ENCODE data around the gene ABCF3.

The ABCF3 gene

DNA sequence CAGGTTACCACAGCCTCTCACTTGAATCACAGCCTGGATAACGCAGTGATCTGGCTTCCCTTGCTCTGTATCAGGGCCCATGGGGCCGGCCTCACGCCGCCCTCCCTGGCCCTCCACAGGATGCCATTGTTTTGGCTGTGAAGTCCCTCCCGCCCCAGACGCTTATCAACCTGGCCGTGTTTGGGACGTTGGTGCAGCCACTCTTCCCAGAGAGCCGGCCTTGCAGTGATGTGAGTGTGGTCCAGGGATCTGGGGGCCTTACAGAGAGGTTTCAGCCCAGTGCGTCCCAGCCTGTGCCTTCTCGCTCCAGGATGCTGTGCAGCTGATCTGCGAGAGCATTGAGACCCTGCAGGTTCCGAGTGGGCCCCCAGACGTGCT is 50.0 kb downstream of the ABCF3 start:
- no peak overlapping the region for H3K4me3 ChIP-seq (ENCODE audit: low read depth, low read length)
- TF ChIP-seq CTCF (IDR thresholded peaks at IDR 0.05; ENCODE audit: control insufficient read depth, extremely low read depth, insufficient read depth) = no peak
- DNase-seq (ENCODE audit: low read depth) = no peak

DNA sequence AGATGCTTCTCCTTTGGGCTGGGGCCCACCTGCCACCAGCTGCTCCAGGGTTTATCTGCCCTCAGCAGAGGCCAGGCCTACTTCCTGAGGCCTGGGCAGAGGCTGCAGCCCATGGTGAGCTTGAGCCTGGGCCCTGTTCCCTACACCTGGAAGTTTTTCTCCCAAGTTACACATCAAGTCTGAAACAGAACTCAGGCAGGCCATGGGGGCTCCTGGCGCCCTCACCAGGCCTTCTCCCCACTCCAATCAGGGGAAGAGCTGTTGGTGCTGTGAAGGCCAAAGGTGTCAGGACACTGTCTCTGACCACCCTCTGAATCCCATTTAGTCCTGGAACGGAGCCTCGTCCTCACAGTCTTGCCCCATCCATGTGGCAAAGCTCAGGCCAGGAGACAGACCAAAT is 50.6 kb downstream of the ABCF3 start:
- TF ChIP-seq CTCF (IDR thresholded peaks at IDR 0.05; ENCODE audit: control insufficient read depth, extremely low read depth, insufficient read depth) = no peak
- no peak overlapping the region for H3K4me3 ChIP-seq (ENCODE audit: low read depth, low read length)
- DNase-seq (ENCODE audit: low read depth) = no peak

- TF ChIP-seq CTCF (IDR thresholded peaks at IDR 0.05; ENCODE audit: control insufficient read depth, extremely low read depth, insufficient read depth) = no peak
These were observed 51.2 kb downstream of the ABCF3 start for GRCh38 chr3:184237211-184237610.

GRCh38 chr3:184237807-184238206 is 51.8 kb downstream of the ABCF3 start:
- DNase-seq (ENCODE audit: low read depth) = no peak

More at GRCh38 chr3:184237211-184237610, 51.2 kb downstream of the ABCF3 start:
- H3K4me3 ChIP-seq (ENCODE audit: low read depth, low read length) = no peak overlapping the region
- DNase-seq (ENCODE audit: low read depth) = no peak

GRCh38 chr3:184238246-184238818 is 52.3 kb downstream of the ABCF3 start:
- no peak overlapping the region for H3K4me3 ChIP-seq (ENCODE audit: low read depth, low read length)
- no peak for TF ChIP-seq CTCF (IDR thresholded peaks at IDR 0.05; ENCODE audit: control insufficient read depth, extremely low read depth, insufficient read depth)
- no peak for DNase-seq (ENCODE audit: low read depth)

More at GRCh38 chr3:184237807-184238206, 51.8 kb downstream of the ABCF3 start:
- TF ChIP-seq CTCF (IDR thresholded peaks at IDR 0.05; ENCODE audit: control insufficient read depth, extremely low read depth, insufficient read depth) = no peak
- no peak overlapping the region for H3K4me3 ChIP-seq (ENCODE audit: low read depth, low read length)

DNA sequence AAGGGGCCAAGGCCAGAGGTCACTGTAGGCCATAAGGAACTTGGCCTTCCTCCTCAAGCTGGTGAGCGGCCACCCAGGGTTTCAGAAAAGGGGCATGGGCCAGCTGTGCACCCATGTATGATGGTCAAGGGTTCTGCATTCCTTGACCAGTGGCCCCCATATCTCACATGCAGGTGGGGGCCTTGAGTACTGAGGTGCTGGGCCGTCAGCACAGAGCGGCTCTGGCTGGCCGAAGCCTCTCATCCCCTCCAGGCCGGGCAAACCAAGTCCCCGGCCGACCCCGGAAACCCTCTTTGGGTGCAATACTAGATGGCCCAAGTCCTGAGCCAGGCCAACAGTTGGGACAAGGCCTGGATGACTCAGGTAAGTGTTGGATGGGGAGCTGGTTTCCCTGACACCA is 53.2 kb downstream of the ABCF3 start:
- H3K4me3 ChIP-seq (ENCODE audit: low read depth, low read length) = no peak overlapping the region
- no peak for TF ChIP-seq CTCF (IDR thresholded peaks at IDR 0.05; ENCODE audit: control insufficient read depth, extremely low read depth, insufficient read depth)
- no peak for DNase-seq (ENCODE audit: low read depth)

DNA sequence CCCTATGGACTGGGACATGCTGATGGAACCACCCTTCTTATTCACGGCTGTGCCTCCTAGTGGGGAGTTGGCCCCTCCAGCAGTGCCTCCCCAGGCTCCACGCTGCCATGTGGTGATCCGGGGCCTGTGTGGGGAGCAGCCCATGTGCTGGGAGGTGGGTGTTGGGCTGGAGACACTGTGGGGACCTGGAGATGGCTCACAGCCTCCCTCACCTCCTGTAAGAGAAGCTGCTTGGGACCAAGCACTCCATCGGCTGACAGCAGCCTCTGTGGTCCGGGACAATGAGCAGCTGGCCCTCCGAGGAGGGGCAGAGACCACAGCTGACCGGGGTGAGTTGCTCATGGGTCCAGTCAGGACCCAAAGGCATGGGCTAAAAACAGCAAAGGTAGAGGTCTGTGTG is 53.7 kb downstream of the ABCF3 start:
- H3K4me3 ChIP-seq (ENCODE audit: low read depth, low read length) = no peak overlapping the region
- no peak for TF ChIP-seq CTCF (IDR thresholded peaks at IDR 0.05; ENCODE audit: control insufficient read depth, extremely low read depth, insufficient read depth)
- no peak for DNase-seq (ENCODE audit: low read depth)

Measured in LNCaP clone FGC (cell line).